Body of pancreas (tissue), 4 donors: ENCODE measurements around the gene GPR107.

Experiments used
- POLR2A ChIP-seq, 3 donors: fragments of 450-650 bp; IDR thresholded peaks; one replicate each; pipeline ENCODE4 v1.6.1; 2016; ENCODE audit warnings: antibody characterized with exemption in 3 of 3, mild to moderate bottlenecking in 2 of 3
- TF ChIP-seq, protein P1 (sequence below), 7 experiments: fragments of 450-650 bp in 4 of 7; fragments of 200-600 bp in 3 of 7; sonication (generic) in 3 of 7; IDR thresholded peaks; one replicate each; pipeline ENCODE4 v1.5.1; 2016 to 2019; ENCODE audit warnings: antibody characterized with exemption in 7 of 7

DNA sequence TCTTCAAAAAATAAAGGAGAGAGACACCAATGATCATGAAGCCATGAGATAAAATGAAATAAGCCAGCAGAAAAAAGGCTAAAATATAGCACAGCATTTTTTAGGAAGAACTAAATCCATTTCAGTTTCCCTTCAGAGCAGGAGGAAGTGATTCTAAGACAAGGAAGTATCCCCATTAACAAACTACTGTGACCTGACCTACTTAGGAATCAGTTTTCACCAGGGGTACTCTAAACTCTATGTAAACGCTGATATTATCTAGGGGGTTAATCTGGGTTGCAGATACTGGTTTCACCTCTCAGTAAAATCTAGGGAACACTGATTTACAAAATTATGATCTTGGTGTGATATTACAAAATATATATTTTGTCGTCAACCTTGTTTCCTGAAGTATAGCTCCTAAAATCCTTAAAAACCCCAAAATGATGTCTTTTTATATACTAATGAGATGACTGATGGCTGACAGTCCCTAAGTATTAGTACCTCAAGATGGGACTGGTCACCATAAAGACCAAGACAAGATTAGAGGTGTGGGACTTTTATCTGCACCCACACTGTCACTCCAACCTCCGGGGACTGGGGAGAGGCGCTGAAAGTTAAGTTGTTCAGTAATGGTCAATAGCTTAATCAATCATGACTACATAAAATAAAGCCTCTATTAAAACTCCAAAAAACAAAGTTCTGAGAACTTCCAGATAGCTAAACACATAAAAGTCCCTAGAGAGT is 7.8 kb upstream of the GPR107 start:
- TF ChIP-seq, protein P1, sequence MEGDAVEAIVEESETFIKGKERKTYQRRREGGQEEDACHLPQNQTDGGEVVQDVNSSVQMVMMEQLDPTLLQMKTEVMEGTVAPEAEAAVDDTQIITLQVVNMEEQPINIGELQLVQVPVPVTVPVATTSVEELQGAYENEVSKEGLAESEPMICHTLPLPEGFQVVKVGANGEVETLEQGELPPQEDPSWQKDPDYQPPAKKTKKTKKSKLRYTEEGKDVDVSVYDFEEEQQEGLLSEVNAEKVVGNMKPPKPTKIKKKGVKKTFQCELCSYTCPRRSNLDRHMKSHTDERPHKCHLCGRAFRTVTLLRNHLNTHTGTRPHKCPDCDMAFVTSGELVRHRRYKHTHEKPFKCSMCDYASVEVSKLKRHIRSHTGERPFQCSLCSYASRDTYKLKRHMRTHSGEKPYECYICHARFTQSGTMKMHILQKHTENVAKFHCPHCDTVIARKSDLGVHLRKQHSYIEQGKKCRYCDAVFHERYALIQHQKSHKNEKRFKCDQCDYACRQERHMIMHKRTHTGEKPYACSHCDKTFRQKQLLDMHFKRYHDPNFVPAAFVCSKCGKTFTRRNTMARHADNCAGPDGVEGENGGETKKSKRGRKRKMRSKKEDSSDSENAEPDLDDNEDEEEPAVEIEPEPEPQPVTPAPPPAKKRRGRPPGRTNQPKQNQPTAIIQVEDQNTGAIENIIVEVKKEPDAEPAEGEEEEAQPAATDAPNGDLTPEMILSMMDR (IDR thresholded peaks at IDR 0.05) = no peak
- no peak for TF ChIP-seq POLR2A (IDR thresholded peaks at IDR 0.05)
